Immature natural killer cell (primary cell): ENCODE results near the gene PLXNB1. TPM values are rescaled to one million over a fixed set of nuclear protein-coding genes. Genes with fewer than 3 reads are reported as not detected.
"Not testable (repeated sequence)": the region's sequence is repeated elsewhere in the genome, so short reads cannot be mapped to it uniquely, and the experiment has no call there.

ENCODE experiments used
- DNase-seq, 3 donors: peaks; one replicate each; pipeline ENCODE4 v3.0.0; 2022; ENCODE audit warnings: mixed read lengths in 1 of 3
- H3K27ac Mint-ChIP-seq, 6 donors: one replicate each; pipeline ENCODE4 v1.8.0; 2020; ENCODE audit warnings: mixed read lengths in 6 of 6, mild to moderate bottlenecking in 5 of 6, inconsistent platforms in 4 of 6, moderate library complexity in 3 of 6
- H3K27me3 Mint-ChIP-seq, 3 donors: one replicate each; pipeline ENCODE4 v1.8.0; 2020 to 2021; ENCODE audit warnings: low read depth in 3 of 3, mild to moderate bottlenecking in 3 of 3, mixed read lengths in 3 of 3, moderate library complexity in 3 of 3, inconsistent platforms in 1 of 3
- H3K36me3 Mint-ChIP-seq, 3 donors: one replicate each; pipeline ENCODE4 v1.8.0; 2020; ENCODE audit warnings: mixed read lengths in 3 of 3, inconsistent platforms in 2 of 3, mild to moderate bottlenecking in 2 of 3
- H3K4me1 Mint-ChIP-seq, 2 donors: one replicate each; pipeline ENCODE4 v1.8.0; 2020; ENCODE audit warnings: inconsistent platforms in 2 of 2, mild to moderate bottlenecking in 2 of 2, mixed read lengths in 2 of 2, moderate library complexity in 1 of 2
- H3K4me3 Mint-ChIP-seq, 5 donors: one replicate each; pipeline ENCODE4 v1.8.0; 2020; ENCODE audit warnings: mild to moderate bottlenecking in 5 of 5, mixed read lengths in 5 of 5, inconsistent platforms in 3 of 5, moderate library complexity in 3 of 5
- H3K9me3 Mint-ChIP-seq, 6 donors: one replicate each; pipeline ENCODE4 v1.8.0; 2020; ENCODE audit warnings: mild to moderate bottlenecking in 6 of 6, mixed read lengths in 6 of 6, inconsistent platforms in 4 of 6, moderate library complexity in 3 of 6
- polyA plus RNA-seq, 3 donors: library from polyadenylated mRNA; unstranded; fragments of 300-500 nt; fragmentation: Illumina TruSeq; gene quantifications; one replicate each; pipeline ENCODE4 v1.2.3, GENCODE V29; 2021

The PLXNB1 gene, protein sequence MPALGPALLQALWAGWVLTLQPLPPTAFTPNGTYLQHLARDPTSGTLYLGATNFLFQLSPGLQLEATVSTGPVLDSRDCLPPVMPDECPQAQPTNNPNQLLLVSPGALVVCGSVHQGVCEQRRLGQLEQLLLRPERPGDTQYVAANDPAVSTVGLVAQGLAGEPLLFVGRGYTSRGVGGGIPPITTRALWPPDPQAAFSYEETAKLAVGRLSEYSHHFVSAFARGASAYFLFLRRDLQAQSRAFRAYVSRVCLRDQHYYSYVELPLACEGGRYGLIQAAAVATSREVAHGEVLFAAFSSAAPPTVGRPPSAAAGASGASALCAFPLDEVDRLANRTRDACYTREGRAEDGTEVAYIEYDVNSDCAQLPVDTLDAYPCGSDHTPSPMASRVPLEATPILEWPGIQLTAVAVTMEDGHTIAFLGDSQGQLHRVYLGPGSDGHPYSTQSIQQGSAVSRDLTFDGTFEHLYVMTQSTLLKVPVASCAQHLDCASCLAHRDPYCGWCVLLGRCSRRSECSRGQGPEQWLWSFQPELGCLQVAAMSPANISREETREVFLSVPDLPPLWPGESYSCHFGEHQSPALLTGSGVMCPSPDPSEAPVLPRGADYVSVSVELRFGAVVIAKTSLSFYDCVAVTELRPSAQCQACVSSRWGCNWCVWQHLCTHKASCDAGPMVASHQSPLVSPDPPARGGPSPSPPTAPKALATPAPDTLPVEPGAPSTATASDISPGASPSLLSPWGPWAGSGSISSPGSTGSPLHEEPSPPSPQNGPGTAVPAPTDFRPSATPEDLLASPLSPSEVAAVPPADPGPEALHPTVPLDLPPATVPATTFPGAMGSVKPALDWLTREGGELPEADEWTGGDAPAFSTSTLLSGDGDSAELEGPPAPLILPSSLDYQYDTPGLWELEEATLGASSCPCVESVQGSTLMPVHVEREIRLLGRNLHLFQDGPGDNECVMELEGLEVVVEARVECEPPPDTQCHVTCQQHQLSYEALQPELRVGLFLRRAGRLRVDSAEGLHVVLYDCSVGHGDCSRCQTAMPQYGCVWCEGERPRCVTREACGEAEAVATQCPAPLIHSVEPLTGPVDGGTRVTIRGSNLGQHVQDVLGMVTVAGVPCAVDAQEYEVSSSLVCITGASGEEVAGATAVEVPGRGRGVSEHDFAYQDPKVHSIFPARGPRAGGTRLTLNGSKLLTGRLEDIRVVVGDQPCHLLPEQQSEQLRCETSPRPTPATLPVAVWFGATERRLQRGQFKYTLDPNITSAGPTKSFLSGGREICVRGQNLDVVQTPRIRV (N-terminal part only)
- under 1 TPM in 2 of 3 donors, not detected in 1; 0.11 to 0.19 TPM for polyA plus RNA-seq

DNA sequence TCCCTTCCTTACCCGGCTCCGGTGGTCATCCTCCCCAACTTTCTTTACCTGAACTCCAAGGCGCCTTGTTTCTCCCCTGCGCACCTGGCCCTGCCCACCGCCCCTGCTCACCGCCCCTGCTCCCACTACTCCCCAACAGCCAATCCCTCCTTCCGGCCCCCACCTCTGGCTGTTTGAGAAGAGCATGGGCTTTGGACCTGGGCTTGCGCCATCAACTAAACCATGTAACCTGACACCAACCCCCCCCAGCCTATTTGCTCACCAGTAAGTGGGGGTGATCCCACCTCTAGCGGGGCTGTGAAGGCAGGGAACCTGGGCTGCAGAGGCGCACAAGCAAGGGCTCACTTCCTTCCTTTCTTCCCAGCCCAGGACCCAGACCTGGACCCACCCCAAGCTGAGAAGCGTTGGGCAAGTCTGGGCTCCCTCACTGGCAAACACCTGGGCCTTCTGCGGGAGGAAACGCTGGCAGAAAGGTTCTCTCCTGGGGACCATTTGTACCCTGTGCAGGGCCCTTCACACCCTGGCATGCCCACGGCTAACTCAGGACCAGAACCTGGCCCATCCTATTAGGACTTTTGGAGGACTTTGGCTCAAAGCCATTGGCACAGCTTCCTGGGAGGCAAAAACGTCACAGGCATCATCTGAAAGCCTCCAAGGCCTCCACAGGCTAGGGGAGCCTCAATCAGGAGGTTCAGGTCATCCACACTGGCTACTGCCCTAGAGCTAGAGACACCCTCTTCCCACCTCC lies at the start of gene PLXNB1:
TSS of gene PLXNB1 (minus strand) at position 127 of the 748 bp plus-strand sequence. CDS start 5,475 bp downstream, outside the sequence.
- Mint-ChIP-seq H3K4me1 (peaks cover 13 to 22% of the 10 kb centered on the region in 2 donors), H3K4me3 (peak within 1 kb of the TSS; percentile 63 to 83 (median 76)), H3K9me3 (no peaks in the 10 kb centered on the region), H3K36me3 (peaks cover 0 to 7% (median 0%) of the 10 kb centered on the region in 3 donors), H3K27me3 (peaks cover 2 to 4% (median 3%) of the 10 kb centered on the region in 3 donors), H3K27ac (peak within 1 kb of the TSS in 5 of 6 donors; percentile 24 to 83 (median 34))
- DNase-seq: no peak

DNA sequence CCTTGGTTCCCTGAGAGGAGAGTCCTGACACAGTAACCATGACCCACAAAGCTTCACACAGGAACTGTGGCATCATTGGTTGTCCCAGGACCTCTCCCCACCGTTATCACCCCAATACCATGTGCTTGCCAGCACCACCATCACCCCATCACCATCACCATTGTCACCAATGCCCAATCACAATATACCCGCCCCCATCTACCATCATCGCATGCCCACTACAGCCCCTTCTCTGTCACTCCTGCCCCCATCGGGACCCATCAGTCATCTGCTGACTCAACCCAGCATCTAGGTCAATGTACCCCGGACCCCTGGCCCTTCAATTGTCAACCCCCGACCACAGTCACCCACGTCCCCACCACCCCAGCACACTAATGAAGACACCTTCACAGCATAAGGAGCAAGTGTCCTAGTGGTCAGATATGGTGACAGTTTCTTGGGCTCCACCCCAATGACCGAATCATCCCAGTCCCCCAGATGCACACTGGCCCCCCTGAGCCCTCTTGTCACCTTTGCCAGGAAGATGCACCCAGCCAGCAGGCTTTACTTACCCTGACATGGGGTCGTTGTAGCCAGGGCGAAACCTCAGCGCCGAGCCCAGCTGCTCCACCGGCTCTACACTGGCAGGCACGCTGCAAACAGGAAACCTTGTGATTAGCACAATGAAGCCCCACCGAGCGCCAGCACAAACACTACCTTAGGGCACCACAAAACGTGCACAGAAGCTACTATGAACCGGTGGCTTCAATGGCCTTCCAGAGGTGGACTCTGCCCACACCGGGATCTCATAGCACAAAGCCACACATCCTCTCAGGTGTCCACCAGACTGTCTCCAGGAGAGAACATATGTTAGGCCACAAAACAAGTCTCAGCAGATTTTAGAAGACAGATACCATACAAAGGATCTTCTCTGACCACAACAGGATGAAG lies 49.0 kb upstream of the PLXNB1 start:
- peaks cover 39 to 45% of the 10 kb centered on the region in 2 donors for H3K4me1 Mint-ChIP-seq
- DNase-seq: peak; percentile 81 to 83 (median 82)
- H3K27ac Mint-ChIP-seq: peak overlapping the region; percentile 95 to 100 (median 97)
- H3K9me3 Mint-ChIP-seq: no peaks in the 10 kb centered on the region
- peaks cover 9 to 18% (median 10%) of the 10 kb centered on the region in 3 donors for H3K27me3 Mint-ChIP-seq
- peak overlapping the region; percentile 83 to 93 (median 91) for H3K4me3 Mint-ChIP-seq
- no peaks in the 10 kb centered on the region for H3K36me3 Mint-ChIP-seq

DNA sequence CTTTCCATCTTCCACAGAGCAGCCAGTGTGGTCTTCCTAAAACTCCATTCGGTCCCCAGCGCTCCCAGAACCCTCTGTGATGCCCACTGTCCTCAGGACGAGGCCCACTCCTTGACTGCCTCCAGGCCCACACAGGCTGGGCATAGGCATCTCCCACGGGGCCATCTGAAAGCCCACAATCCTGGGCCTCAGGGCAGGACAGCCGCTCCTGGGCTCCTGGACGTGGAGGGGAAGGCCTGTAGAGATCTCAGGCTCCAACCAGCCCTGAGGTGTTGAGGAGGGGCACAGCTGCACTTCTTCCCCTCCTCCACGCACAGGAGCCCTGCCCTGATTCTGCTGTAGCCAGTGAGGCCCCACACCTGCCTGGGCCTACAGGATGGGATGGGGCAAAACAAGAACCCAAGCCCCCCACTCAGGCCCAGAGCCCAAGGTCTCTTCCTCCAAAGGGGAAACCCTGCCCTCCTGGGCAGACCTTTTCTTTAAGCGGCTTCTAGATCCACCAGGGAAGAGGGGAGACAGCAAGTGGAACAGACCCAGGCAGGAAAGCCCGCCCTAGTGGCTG lies 48.2 kb upstream of the PLXNB1 start:
- H3K4me1 Mint-ChIP-seq: peaks cover 46 to 51% of the 10 kb centered on the region in 2 donors

DNA sequence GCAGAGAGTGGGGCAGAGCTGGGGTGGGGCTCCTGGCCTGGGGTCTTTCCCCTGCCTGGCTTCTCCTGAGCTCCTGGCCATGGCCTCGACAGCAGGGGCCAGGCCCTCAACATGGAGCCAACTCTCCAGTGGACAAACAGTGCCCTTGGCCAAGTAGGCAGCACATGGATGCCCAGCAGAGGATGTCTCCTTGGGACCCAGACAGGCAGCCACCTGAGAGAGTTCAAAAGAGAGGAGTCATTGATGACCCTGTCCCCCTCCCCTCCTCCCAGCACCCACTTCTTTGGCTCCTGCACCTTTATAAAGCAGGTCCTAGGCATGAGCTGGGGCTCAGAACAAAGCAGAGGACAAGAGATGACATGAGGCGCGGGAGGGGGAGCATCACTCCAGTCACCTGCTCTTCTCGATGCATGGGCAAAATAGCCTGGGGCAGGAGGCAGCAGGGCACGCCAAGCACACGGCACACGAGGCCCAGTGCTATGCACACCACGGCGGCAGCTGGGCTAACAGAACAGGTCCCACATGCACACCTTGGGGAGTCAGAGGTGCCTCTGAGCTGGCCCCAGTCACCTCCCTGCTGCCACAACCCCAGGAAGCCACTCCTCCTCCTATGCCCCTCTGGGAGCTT lies 46.7 kb upstream of the PLXNB1 start:
- DNase-seq: no peak
- Mint-ChIP-seq H3K4me1 (peaks cover 51 to 60% of the 10 kb centered on the region in 2 donors), H3K36me3 (no peaks in the 10 kb centered on the region), H3K4me3 (no peak overlapping the region), H3K27ac (peak overlapping the region; percentile 95 to 100 (median 97)), H3K9me3 (no peaks in the 10 kb centered on the region), H3K27me3 (peaks cover 12 to 22% (median 14%) of the 10 kb centered on the region in 3 donors)

More for the DNA sequence above, 48.2 kb upstream of the PLXNB1 start:
- Mint-ChIP-seq H3K36me3 (no peaks in the 10 kb centered on the region), H3K27me3 (peaks cover 9 to 20% (median 10%) of the 10 kb centered on the region in 3 donors), H3K4me3 (peak overlapping the region; percentile 83 to 93 (median 91)), H3K27ac (peak overlapping the region; percentile 95 to 100 (median 97)), H3K9me3 (no peaks in the 10 kb centered on the region)
- DNase-seq: no peak

DNA sequence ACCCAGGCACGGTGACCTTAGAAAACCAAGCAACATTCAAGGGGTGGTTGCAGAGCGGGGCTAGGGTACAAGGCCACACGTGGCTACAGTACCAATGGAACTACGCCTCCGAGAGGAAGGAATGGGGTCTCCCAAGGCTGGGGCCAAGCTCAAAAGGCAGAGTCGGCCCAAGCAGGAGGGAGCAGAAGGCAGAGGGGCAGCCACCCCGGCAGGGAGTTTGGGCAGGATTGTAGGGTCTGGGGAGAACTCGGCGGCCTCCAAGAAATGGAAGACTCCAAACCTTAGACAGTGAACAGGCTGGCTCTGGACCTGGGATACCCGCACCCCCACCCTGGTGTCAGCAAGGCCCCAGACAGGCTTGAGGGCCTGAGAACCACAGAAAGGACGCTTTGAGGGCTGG lies 45.3 kb upstream of the PLXNB1 start:
- peaks cover 49 to 67% of the 10 kb centered on the region in 2 donors for H3K4me1 Mint-ChIP-seq
- H3K36me3 Mint-ChIP-seq: no peaks in the 10 kb centered on the region
- no peak overlapping the region for H3K4me3 Mint-ChIP-seq
- H3K27ac Mint-ChIP-seq: peak overlapping the region; percentile 83 to 97 (median 90)
- H3K9me3 Mint-ChIP-seq: no peaks in the 10 kb centered on the region
- peaks cover 12 to 21% (median 14%) of the 10 kb centered on the region in 3 donors for H3K27me3 Mint-ChIP-seq
- DNase-seq: no peak

DNA sequence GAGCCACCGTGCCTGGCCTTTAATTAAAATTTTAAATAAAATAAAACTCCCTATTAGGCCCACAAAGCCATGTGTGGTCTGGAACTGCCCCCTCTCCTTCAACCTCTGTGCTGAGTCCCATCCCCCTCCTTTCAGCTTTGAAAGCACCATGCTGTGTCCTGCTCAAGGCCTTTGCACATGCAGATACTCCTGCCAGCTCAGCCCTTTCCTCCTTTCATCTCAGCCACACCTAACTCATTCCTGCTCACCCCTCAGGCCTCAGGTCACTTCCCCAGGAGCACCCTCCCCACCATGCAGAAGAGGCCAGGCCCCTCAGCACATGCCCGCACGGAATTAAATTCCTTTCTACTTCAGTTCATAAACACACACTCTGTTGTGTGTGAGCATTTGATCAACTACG lies 44.7 kb upstream of the PLXNB1 start:
- peak overlapping the region in 2 of 5 donors; percentile 22 to 35 for H3K4me3 Mint-ChIP-seq
- no peaks in the 10 kb centered on the region for H3K9me3 Mint-ChIP-seq
- peak overlapping the region; percentile 83 to 97 (median 90) for H3K27ac Mint-ChIP-seq
- no peak for DNase-seq
- peaks cover 11 to 18% (median 14%) of the 10 kb centered on the region in 3 donors for H3K27me3 Mint-ChIP-seq
- peaks cover 51 to 67% of the 10 kb centered on the region in 2 donors for H3K4me1 Mint-ChIP-seq
- H3K36me3 Mint-ChIP-seq: peaks cover 0 to 4% (median 0%) of the 10 kb centered on the region in 3 donors

DNA sequence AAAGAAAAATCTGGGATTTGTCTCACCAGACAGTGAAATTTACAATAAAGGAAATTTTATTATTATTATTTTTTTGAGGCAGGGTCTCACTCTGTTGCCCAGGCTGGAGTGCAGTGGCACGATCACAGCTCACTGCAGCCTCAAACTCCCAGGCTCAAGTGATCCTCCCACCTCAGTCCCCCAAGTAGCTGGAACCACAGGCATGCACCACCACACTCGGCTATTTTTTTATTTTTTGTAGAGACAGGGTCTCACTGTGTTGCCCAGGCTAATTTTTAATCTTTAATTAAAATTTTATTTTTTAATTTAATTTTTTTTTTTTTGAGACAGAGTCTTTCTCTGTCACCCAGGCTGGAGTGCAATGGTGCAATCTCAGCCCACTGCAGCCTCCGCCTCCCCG lies 44.1 kb upstream of the PLXNB1 start:
- H3K9me3 Mint-ChIP-seq: not testable (repeated sequence)

DNA sequence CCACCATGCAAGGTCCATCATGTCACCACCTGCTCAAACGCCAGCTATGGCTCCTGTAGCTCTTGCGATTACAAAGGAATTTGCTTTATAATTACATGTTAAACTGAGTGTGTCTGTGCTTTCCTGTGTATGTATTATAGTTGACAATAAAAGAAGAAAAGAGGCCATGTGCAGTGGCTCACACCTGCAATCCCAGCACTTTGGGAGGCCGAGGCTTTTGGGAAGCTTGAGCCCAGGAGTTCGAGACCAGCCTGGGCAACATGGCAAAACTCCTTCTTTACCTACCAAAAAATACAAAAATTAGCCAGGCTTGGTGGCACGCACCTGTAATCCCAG lies 43.7 kb upstream of the PLXNB1 start:
- Mint-ChIP-seq H3K27me3 (peaks cover 4 to 9% (median 5%) of the 10 kb centered on the region in 3 donors), H3K4me1 (peaks cover 51 to 67% of the 10 kb centered on the region in 2 donors), H3K4me3 (peak overlapping the region; percentile 89 to 97 (median 95)), H3K27ac (peak overlapping the region; percentile 95 to 100 (median 98)), H3K36me3 (peaks cover 0 to 9% (median 0%) of the 10 kb centered on the region in 3 donors), H3K9me3 (no peaks in the 10 kb centered on the region)
- no peak for DNase-seq

More for the DNA sequence above, 44.1 kb upstream of the PLXNB1 start:
- H3K4me3 Mint-ChIP-seq: peak overlapping the region in 1 of 5 donors; percentile 95
- peak overlapping the region; percentile 40 to 99 (median 84) for H3K27ac Mint-ChIP-seq
- not testable (repeated sequence) for DNase-seq, H3K36me3 Mint-ChIP-seq
- H3K4me1 Mint-ChIP-seq: peaks cover 51 to 67% of the 10 kb centered on the region in 2 donors
- peaks cover 6 to 13% (median 9%) of the 10 kb centered on the region in 3 donors for H3K27me3 Mint-ChIP-seq

DNA sequence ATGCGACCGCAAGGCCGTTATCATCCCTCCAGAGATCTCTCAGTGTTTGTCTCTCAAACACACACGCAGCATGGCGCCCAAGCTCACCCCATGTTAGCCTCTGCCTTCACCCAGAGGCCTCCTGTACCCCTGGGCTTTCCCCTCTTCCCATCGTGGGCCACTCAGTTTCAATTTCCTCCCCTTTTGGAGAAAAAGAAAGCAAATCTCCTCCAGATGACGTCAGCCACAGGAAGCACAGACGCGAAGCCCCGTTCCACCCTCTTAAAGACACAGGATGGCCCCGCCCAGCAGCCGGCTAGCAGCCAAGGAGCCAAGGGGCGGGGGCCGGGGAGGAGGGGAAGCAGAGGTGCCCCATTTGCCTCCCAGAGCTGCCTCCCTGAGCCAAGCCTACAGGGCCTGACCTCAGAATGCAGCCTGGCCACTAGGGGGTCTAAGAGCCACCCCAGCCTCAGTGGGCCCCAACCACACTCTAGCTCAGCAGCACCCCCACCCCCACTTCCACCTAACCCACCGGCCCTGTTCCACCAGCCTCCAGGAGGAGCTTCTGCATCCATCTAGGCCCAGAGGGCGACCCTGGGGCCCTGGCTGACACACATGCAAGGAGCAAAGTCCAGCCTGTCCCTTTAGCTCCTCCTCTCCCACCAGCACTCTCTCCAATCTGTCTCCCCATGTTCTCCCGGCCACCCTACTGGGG lies 43.2 kb upstream of the PLXNB1 start:
- peak overlapping the region; percentile 95 to 100 (median 98) for H3K27ac Mint-ChIP-seq
- peak overlapping the region; percentile 89 to 97 (median 95) for H3K4me3 Mint-ChIP-seq
- H3K36me3 Mint-ChIP-seq: peaks cover 0 to 9% (median 2%) of the 10 kb centered on the region in 3 donors
- peaks cover 51 to 64% of the 10 kb centered on the region in 2 donors for H3K4me1 Mint-ChIP-seq
- H3K9me3 Mint-ChIP-seq: no peaks in the 10 kb centered on the region
- DNase-seq: peak; percentile 93
- peaks cover 4 to 8% (median 5%) of the 10 kb centered on the region in 3 donors for H3K27me3 Mint-ChIP-seq

DNA sequence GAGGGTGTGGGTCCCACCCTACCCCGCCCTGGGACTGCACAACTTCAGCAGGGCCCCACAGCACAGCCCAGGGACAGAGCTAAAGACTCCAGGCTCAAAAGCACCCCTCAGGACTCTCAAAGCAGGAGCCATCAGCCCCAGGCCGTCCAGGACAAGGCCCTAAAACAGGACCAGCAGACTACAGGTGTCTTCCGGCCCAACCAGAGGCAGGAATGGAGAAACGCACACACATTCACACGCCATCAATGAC lies 42.7 kb upstream of the PLXNB1 start:
- H3K27me3 Mint-ChIP-seq: peaks cover 4 to 8% (median 5%) of the 10 kb centered on the region in 3 donors
- peak overlapping the region; percentile 89 to 97 (median 95) for H3K4me3 Mint-ChIP-seq
- H3K4me1 Mint-ChIP-seq: peaks cover 51 to 64% of the 10 kb centered on the region in 2 donors
- no peak for DNase-seq
- H3K36me3 Mint-ChIP-seq: peaks cover 0 to 12% (median 4%) of the 10 kb centered on the region in 3 donors
- H3K27ac Mint-ChIP-seq: peak overlapping the region; percentile 95 to 100 (median 98)
- H3K9me3 Mint-ChIP-seq: no peaks in the 10 kb centered on the region

DNA sequence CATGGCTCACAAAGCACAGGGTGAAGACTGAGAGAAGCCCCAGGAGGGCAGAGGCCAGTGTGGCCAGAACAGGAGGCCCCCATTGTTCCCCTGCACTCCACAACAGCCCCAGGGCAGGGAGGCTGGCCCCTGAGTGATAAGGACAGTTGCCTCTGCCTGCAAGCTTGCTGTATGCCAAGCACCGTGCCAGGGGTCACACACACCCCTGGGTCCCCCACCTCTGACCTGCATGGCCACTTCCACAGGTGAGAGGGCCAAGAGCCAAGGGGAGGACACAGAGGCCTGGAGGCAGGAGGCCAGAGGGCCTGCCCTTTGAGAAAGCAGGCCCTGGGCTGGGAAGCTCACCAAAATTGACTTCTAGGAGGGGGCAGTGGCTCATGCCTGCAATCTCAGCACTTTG lies 40.4 kb upstream of the PLXNB1 start:
- H3K4me1 Mint-ChIP-seq: peaks cover 70 to 76% of the 10 kb centered on the region in 2 donors
- H3K27me3 Mint-ChIP-seq: peaks cover 6 to 10% (median 8%) of the 10 kb centered on the region in 3 donors
- no peak for DNase-seq
- H3K36me3 Mint-ChIP-seq: peaks cover 0 to 12% (median 4%) of the 10 kb centered on the region in 3 donors
- no peaks in the 10 kb centered on the region for H3K9me3 Mint-ChIP-seq
- H3K4me3 Mint-ChIP-seq: peak overlapping the region; percentile 13 to 65 (median 59)
- H3K27ac Mint-ChIP-seq: peak overlapping the region; percentile 79 to 91 (median 86)
